Measurements from ENCODE around the gene AGO4.

- TF ChIP-seq CTCF (IDR thresholded peaks at IDR 0.05) (no peak), POLR2A (IDR thresholded peaks at IDR 0.05) (no peak), POLR2AphosphoS5 (IDR thresholded peaks at IDR 0.05) (no peak), EP300 (IDR thresholded peaks at IDR 0.05) (no peak)
These were observed 44.6 kb upstream of the AGO4 start for GRCh38 chr1:35763201-35763600.
